GM13977 (cell line): ENCODE measurements around the gene HLA-DMB.

Source experiments
- DNase-seq: peaks from one replicate; pipeline ENCODE4 v3.0.0; 2012; ENCODE audit warnings: low spot score
- in situ Hi-C: fragments of 300-500 bp; cut with MboI; formaldehyde crosslinking; loops from one replicate; pipeline ENCODE4 v1.12.0; 2022; ENCODE audit warnings: low sequenced_read_pairs, low pct_unique_long_range_greater_than_20kb, mixed read lengths, inconsistent platforms; ENCODE audit not compliant: unreplicated experiment
- TF ChIP-seq, protein P1 (sequence below): IDR thresholded peaks from 2 replicates; pipeline ENCODE4 v1.5.1; 2012; ENCODE audit warnings: mild to moderate bottlenecking, control low read depth; ENCODE audit not compliant: insufficient read depth; ENCODE audit errors: extremely low read depth, missing control alignments

HLA-DMB gene

DNA sequence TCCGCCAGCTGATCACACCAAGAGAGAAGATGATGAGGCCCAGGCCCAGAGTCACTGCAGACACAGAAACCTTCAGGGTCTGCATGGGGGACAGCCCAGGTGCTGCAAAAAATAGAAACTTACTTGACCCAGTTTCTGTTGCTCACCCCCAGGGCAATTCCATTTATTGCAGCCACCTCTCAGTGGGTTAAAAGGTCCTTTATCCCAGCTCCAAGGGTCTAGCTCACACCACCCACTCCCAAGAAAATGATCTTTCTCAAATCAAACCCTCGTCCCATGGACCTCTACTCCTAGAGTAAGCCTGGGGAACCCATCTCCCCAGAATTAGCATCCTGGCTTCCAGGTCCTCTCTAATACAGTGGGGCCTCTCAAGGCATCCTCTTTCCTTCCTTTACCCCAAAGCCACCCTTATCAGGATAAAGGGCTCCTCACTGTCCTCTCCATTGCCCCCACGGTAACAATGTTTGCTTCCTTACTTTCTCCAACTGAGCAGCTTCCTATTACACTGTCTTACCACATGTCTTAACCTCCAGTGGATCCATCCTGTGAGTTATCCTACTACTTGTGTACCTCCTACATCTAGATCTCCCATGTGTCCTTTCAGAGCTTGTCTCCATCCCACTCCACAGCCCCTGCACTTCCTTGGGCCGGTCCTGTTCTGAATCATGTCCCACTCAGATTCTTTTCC lies 5.1 kb downstream of the HLA-DMB start:
- in situ Hi-C loops: no loop called here
- TF ChIP-seq, protein P1, sequence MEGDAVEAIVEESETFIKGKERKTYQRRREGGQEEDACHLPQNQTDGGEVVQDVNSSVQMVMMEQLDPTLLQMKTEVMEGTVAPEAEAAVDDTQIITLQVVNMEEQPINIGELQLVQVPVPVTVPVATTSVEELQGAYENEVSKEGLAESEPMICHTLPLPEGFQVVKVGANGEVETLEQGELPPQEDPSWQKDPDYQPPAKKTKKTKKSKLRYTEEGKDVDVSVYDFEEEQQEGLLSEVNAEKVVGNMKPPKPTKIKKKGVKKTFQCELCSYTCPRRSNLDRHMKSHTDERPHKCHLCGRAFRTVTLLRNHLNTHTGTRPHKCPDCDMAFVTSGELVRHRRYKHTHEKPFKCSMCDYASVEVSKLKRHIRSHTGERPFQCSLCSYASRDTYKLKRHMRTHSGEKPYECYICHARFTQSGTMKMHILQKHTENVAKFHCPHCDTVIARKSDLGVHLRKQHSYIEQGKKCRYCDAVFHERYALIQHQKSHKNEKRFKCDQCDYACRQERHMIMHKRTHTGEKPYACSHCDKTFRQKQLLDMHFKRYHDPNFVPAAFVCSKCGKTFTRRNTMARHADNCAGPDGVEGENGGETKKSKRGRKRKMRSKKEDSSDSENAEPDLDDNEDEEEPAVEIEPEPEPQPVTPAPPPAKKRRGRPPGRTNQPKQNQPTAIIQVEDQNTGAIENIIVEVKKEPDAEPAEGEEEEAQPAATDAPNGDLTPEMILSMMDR: no peak
- DNase-seq: no peak

DNA sequence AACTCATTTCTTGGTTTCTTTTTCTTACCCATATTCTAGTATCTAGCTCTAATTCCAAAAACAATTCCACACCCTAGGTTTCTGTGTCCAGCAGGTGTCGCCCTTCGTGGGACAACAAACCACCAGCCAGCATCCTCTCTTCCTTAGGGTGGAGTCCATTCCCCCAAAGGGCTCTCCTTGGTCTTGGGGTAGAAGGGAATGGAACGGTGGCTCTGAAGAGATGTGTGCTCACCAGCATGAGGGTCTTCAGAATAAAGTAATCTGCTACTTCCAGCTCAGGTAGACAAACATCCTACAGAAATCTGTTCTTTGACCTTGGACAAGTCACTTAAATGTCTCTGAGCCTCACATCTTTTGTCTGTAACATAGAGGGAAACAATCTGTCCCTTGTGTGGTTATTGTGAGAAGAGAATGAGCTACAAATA lies 7.2 kb downstream of the HLA-DMB start:
- DNase-seq: no peak
- in situ Hi-C loops: no loop called here
- TF ChIP-seq, protein P1: peak; percentile 79

DNA sequence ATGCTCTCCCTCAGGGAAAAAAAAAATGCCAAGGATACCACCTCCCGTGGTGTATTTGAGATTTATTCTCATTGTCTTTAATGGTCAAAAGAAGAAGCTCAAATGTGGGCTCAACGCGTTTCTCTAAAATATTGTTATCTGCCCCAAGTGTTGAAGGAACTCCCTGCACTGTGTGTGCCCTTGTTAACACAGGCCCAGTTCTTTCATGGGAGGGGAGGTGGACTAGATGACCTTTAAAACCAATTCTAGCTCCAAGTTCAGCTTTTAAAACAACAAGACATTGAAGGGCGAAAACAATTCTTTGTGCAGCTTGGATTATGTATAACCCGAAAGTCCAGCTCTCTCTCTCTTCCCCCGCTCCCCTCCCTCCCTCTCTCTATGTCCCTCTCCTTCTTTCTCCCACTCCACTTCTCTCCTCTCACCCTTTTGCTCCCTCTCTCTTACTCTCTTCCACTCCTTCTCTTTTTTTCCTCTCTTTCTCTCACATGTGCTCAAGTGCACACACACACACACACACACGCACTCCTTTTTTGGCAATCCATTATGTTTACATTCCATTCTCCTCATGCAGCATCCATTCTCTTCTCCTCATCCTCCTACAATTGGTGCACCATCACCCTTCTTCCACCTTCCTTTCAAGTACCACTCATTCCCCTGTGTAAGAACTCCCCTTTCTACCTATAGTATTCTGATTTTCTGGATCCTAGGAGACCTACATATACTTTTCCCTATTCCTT lies 8.5 kb downstream of the HLA-DMB start:
- DNase-seq: no peak
- TF ChIP-seq, protein P1: no peak
- in situ Hi-C loops: no loop called here

DNA sequence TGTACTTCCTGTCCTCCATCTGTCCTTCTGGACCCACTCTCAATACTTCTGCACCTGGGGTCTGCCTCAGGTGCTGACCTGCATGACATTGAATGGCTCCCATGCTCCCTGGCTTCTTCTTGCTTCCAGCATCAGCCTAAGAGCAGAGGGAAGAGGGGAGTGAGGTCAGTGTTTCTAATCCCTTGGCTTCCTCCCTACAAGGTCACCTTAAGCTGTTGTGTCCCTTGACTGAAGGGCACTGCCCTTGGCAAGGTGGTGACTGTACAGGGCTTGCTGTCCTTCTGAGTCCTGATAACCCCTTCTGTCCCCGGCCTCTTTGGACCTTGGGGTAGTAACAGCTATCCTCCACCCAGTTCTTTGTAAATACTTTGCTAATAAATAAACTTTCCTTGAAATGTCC lies 9.6 kb downstream of the HLA-DMB start:
- TF ChIP-seq, protein P1: no peak
- DNase-seq: no peak
- in situ Hi-C loops: no loop called here

DNA sequence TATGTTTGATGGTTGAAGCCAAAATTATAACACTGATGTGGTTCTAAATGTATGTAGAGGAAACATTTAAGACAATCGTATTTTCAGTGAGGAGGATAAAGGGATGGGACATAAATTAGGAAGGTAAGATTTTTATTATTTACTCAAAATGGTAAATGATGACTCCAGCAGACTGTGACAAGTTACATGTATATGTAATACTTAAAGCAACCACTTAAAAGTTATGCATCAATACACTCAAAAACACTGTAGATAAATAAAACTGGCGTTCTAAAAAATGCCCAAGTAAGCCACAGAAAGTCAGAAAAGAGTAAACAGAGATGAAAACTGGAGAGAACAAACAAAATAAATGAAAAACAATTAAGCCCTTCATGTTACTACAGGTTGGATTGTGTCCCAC lies 18.7 kb downstream of the HLA-DMB start:
- TF ChIP-seq, protein P1: no peak
- in situ Hi-C loops: no loop called here
- no peak for DNase-seq

DNA sequence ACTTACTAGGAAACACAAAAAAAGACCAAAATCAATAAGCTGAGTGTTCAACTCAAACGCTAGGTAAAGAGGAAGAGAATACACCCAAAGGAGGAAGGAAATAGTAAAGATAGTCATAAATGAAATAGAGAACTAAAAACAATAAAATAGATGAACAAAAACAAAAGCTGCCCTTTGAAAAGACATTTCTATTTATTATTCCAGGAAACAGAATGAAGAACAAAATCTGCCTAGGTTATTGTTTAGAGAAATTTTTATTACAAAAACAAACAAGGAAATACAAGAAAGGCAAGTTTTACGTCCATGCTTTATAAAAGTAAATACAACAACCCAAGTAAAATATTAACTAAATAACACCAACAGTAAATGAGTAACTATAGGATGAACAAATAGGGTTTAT lies 20.1 kb downstream of the HLA-DMB start:
- in situ Hi-C loops: no loop called here
- DNase-seq: no peak
- TF ChIP-seq, protein P1: no peak
